PC-3 (cell line): ENCODE results near the gene CEP85L.

Source experiments
- CTCF ChIP-seq: fragments of 300-600 bp; sonication (generic); conservative IDR thresholded peaks from 2 replicates; pipeline ENCODE4 v1.5.1; 2017; ENCODE audit warnings: antibody characterized with exemption, low read depth, mild to moderate bottlenecking, low read length
- EZH2 ChIP-seq: fragments of 300-600 bp; sonication (generic); IDR thresholded peaks from one replicate; pipeline ENCODE4 v1.6.1; 2017; ENCODE audit warnings: antibody characterized with exemption, mild to moderate bottlenecking, low read length; ENCODE audit not compliant: unreplicated experiment
- EZH2phosphoT487 ChIP-seq: fragments of 300-600 bp; sonication (generic); IDR thresholded peaks from 2 replicates; pipeline ENCODE4 v1.6.1; 2018; ENCODE audit warnings: mild to moderate bottlenecking, antibody characterized with exemption, low read length, borderline replicate concordance

GRCh38 chr6:118473266-118473665 lies 178.1 kb downstream of the CEP85L start:
- TF ChIP-seq EZH2, result no peak
- TF ChIP-seq CTCF, result no peak
- no peak for TF ChIP-seq EZH2phosphoT487
